Mesenchymal stem cell (in vitro differentiated cells and primary cell): ENCODE results near the gene TRPM1.

Source experiments
- DNase-seq: peaks from one replicate; pipeline ENCODE4 v3.0.0-alpha.2; 2013
- H2AFZ ChIP-seq: one replicate; pipeline ENCODE4 v1.6.1; 2013; ENCODE audit warnings: low read depth, mild to moderate bottlenecking, control low read depth, inconsistent platforms, low read length, moderate library complexity
- H2AK5ac ChIP-seq: 2 replicates; pipeline ENCODE4 v1.6.1; 2013; ENCODE audit warnings: low read length, moderate library complexity, mild to moderate bottlenecking, inconsistent platforms; ENCODE audit not compliant: severe bottlenecking
- H2BK120ac ChIP-seq: one replicate; pipeline ENCODE4 v1.6.1; 2013; ENCODE audit warnings: low read depth, mild to moderate bottlenecking, inconsistent platforms, low read length, moderate library complexity
- H2BK12ac ChIP-seq, 2 experiments: one replicate each; pipeline ENCODE4 v1.6.1; 2013; ENCODE audit warnings: inconsistent platforms in 2 of 2, low read length in 2 of 2, mild to moderate bottlenecking in 2 of 2, moderate library complexity in 2 of 2, control low read depth in 1 of 2
- H2BK15ac ChIP-seq: one replicate; pipeline ENCODE4 v1.6.1; 2013; ENCODE audit warnings: mild to moderate bottlenecking, low read depth, inconsistent platforms; ENCODE audit not compliant: poor library complexity, severe bottlenecking
- H2BK5ac ChIP-seq: 2 replicates; pipeline ENCODE4 v1.6.1; 2013; ENCODE audit warnings: low read depth, mild to moderate bottlenecking, low read length, control low read depth, inconsistent platforms; ENCODE audit not compliant: poor library complexity, severe bottlenecking
- H3K14ac ChIP-seq, 2 experiments: one replicate each; pipeline ENCODE4 v1.6.1; 2013; ENCODE audit warnings: inconsistent platforms in 2 of 2, low read length in 2 of 2, control low read depth in 1 of 2, mild to moderate bottlenecking in 1 of 2, moderate library complexity in 1 of 2
- H3K18ac ChIP-seq, 2 experiments: one replicate each; pipeline ENCODE4 v1.6.1; 2013; ENCODE audit warnings: inconsistent platforms in 2 of 2, low read length in 2 of 2, control low read depth in 1 of 2, low read depth in 1 of 2, mild to moderate bottlenecking in 1 of 2
- H3K23ac ChIP-seq, 2 experiments: one replicate each; pipeline ENCODE4 v1.6.1; 2013; ENCODE audit warnings: inconsistent platforms in 2 of 2, low read length in 2 of 2, mild to moderate bottlenecking in 2 of 2, moderate library complexity in 2 of 2, control low read depth in 1 of 2
- H3K27ac ChIP-seq: 2 replicates; pipeline ENCODE4 v1.5.1; 2013; ENCODE audit warnings: mild to moderate bottlenecking, moderate library complexity, low read length, control low read depth, inconsistent platforms; ENCODE audit not compliant: poor library complexity, severe bottlenecking
- H3K27me3 ChIP-seq, 2 experiments: 2 replicates each; pipeline versions ENCODE4 v1.6.1 to v1.7.0; 2013; ENCODE audit warnings: low read length in 2 of 2, mild to moderate bottlenecking in 2 of 2, moderate library complexity in 2 of 2, control low read depth in 1 of 2, inconsistent platforms in 1 of 2; ENCODE audit not compliant: control insufficient read depth in 1 of 2, insufficient read depth in 1 of 2
- H3K36me3 ChIP-seq, 2 experiments: 2 replicates each; pipeline versions ENCODE4 v1.6.1 to v1.7.0; 2013; ENCODE audit warnings: low read length in 2 of 2, control low read depth in 1 of 2, inconsistent platforms in 1 of 2, low read depth in 1 of 2, mild to moderate bottlenecking in 1 of 2; ENCODE audit not compliant: insufficient read depth in 2 of 2, control insufficient read depth in 1 of 2
- H3K4ac ChIP-seq, 2 experiments: one replicate each; pipeline ENCODE4 v1.6.1; 2013; ENCODE audit warnings: inconsistent platforms in 2 of 2, low read length in 2 of 2, mild to moderate bottlenecking in 2 of 2, moderate library complexity in 2 of 2, control low read depth in 1 of 2, low read depth in 1 of 2
- H3K4me1 ChIP-seq: 2 replicates; pipeline ENCODE4 v1.6.1; 2013; ENCODE audit warnings: low read depth, low read length, control low read depth; ENCODE audit not compliant: control insufficient read depth, insufficient read depth
- H3K4me2 ChIP-seq: 2 replicates; pipeline ENCODE4 v1.6.1; 2013; ENCODE audit warnings: low read length, mild to moderate bottlenecking, inconsistent platforms; ENCODE audit not compliant: poor library complexity, severe bottlenecking
- H3K4me3 ChIP-seq, 2 experiments: 2 replicates each; pipeline versions ENCODE4 v1.5.1 to v1.7.0; 2013; ENCODE audit warnings: low read length in 2 of 2, mild to moderate bottlenecking in 2 of 2, control low read depth in 1 of 2, low read depth in 1 of 2; ENCODE audit not compliant: insufficient read depth in 1 of 2
- H3K79me1 ChIP-seq: replicated peaks from 2 replicates; pipeline ENCODE4 v1.6.1; 2013; ENCODE audit warnings: mild to moderate bottlenecking, control low read depth, low read length, inconsistent platforms; ENCODE audit not compliant: poor library complexity, severe bottlenecking
- H3K9ac ChIP-seq: 2 replicates; pipeline ENCODE4 v1.7.0; 2013; ENCODE audit warnings: mild to moderate bottlenecking, low read length, moderate library complexity
- H3K9me3 ChIP-seq: 2 replicates; pipeline ENCODE4 v1.7.0; 2013; ENCODE audit warnings: mild to moderate bottlenecking, low read length; ENCODE audit not compliant: control insufficient read depth
- H4K8ac ChIP-seq: one replicate; pipeline ENCODE4 v1.6.1; 2013; ENCODE audit warnings: inconsistent platforms, mild to moderate bottlenecking, low read length, moderate library complexity
- H4K91ac ChIP-seq: one replicate; pipeline ENCODE4 v1.6.1; 2013; ENCODE audit warnings: mild to moderate bottlenecking, low read length, inconsistent platforms
- WGBS: methylation state at CpG from one replicate; pipeline ENCODE4 v1.1.7; 2013; ENCODE audit warnings: mixed read lengths; 5-methylcytosine and 5-hydroxymethylcytosine counted together

Gene TRPM1

GRCh38 chr15:31082771-31083369 lies 18.7 kb downstream of the TRPM1 start:
- H3K23ac ChIP-seq: no peak overlapping the region

DNA sequence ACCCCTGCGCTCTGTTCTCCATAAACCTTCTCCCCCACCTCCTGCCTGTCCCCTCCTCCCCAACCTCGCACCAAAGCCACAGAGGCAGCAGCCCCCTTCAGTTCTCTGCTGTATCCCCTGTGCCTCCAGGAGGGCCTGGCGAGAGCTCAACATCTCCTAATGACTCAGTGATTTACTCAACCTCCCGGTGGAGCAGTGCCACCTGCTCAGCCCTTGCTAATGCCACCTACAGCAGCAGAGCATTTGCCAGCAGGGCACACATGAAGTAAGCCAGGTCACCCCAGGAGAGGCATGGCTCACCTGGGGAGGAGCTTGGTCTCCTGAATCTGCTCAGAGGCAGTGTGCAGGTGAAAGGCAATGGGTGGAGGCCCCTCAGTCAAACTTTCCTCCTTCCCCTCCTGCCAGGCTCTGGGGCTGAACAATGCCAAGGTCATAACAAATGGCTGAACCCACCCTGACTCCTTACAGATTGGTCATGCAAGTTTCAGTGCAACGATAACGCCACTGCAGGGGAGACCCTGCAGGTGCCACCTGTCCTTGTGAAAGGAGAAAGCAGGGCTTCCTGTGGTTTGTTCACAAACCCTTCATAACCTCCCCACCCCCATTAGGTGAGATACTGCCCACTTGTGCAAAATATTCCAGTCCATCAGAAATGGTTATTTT lies 19.8 kb downstream of the TRPM1 start:
- H2AK5ac ChIP-seq: no peak overlapping the region
- no peak overlapping the region for H3K23ac ChIP-seq
- H3K27me3 ChIP-seq: peaks cover 0 to 40% of the 10 kb centered on the region in 2 experiments
- H3K18ac ChIP-seq: no peak overlapping the region
- H3K4me2 ChIP-seq: no peak overlapping the region
- no peak overlapping the region for H2BK12ac ChIP-seq
- H3K9me3 ChIP-seq: no peaks in the 10 kb centered on the region
- DNase-seq: no peak
- no peak overlapping the region for H3K4ac ChIP-seq
- H2AFZ ChIP-seq: no peak overlapping the region
- H3K4me1 ChIP-seq: peaks cover 21% of the 10 kb centered on the region
- 76% methylated on average over 6 of the region's 6 CpGs for WGBS
- H3K27ac ChIP-seq: no peak overlapping the region
- H2BK15ac ChIP-seq: no peak overlapping the region
- H3K4me3 ChIP-seq: no peak overlapping the region
- H4K91ac ChIP-seq: no peak overlapping the region
- no peak overlapping the region for H2BK120ac ChIP-seq
- no peak overlapping the region for H4K8ac ChIP-seq
- no peak overlapping the region for H2BK5ac ChIP-seq
- H3K14ac ChIP-seq: no peak overlapping the region
- no peaks in the 10 kb centered on the region for H3K36me3 ChIP-seq
- H3K79me1 ChIP-seq: no peaks in the 10 kb centered on the region
- H3K9ac ChIP-seq: no peak overlapping the region

More at GRCh38 chr15:31082771-31083369, 18.7 kb downstream of the TRPM1 start:
- WGBS: 88% methylated on average over 10 of the region's 11 CpGs
- Histone ChIP-seq H2AFZ (no peak overlapping the region), H2BK5ac (no peak overlapping the region), H3K9ac (no peak overlapping the region), H4K91ac (no peak overlapping the region), H2BK12ac (no peak overlapping the region), H3K4me1 (peaks cover 16% of the 10 kb centered on the region), H2AK5ac (peak overlapping the region; percentile 29), H3K79me1 (no peaks in the 10 kb centered on the region), H2BK120ac (no peak overlapping the region), H3K14ac (no peak overlapping the region), H3K18ac (no peak overlapping the region), H3K9me3 (no peaks in the 10 kb centered on the region), H3K4me3 (no peak overlapping the region), H3K27ac (no peak overlapping the region), H4K8ac (no peak overlapping the region), H3K36me3 (no peaks in the 10 kb centered on the region), H2BK15ac (no peak overlapping the region), H3K4ac (no peak overlapping the region), H3K27me3 (peaks cover 0 to 40% of the 10 kb centered on the region in 2 experiments), H3K4me2 (no peak overlapping the region)
- DNase-seq: no peak

- no peak overlapping the region for H4K8ac ChIP-seq
- H2BK120ac ChIP-seq: no peak overlapping the region
- H3K27ac ChIP-seq: no peak overlapping the region
- no peak overlapping the region for H3K14ac ChIP-seq
- peak overlapping the region in 1 of 2 experiments; percentile 33 for H3K4me3 ChIP-seq
- no peak overlapping the region for H2BK15ac ChIP-seq
- H2BK5ac ChIP-seq: no peak overlapping the region
- no peak overlapping the region for H3K9ac ChIP-seq
- H3K4me1 ChIP-seq: peaks cover 21% of the 10 kb centered on the region
- DNase-seq: no peak
- H3K9me3 ChIP-seq: no peaks in the 10 kb centered on the region
- H3K18ac ChIP-seq: no peak overlapping the region
- WGBS: 62% methylated on average over 9 of the region's 11 CpGs
- no peak overlapping the region for H3K4ac ChIP-seq
- H2AFZ ChIP-seq: no peak overlapping the region
- no peak overlapping the region for H2AK5ac ChIP-seq
- peaks cover 0 to 42% of the 10 kb centered on the region in 2 experiments for H3K27me3 ChIP-seq
- no peak overlapping the region for H3K23ac ChIP-seq
- H2BK12ac ChIP-seq: no peak overlapping the region
- no peak overlapping the region for H4K91ac ChIP-seq
- no peaks in the 10 kb centered on the region for H3K36me3 ChIP-seq
- no peaks in the 10 kb centered on the region for H3K79me1 ChIP-seq
- no peak overlapping the region for H3K4me2 ChIP-seq
These were observed 20.5 kb downstream of the TRPM1 start for GRCh38 chr15:31081056-31081455.

GRCh38 chr15:31080591-31081014 lies 20.9 kb downstream of the TRPM1 start:
- Histone ChIP-seq H4K91ac (no peak overlapping the region), H2BK12ac (no peak overlapping the region), H2AFZ (no peak overlapping the region), H2BK15ac (no peak overlapping the region), H3K4me2 (no peak overlapping the region), H4K8ac (no peak overlapping the region), H3K4me1 (peaks cover 21% of the 10 kb centered on the region), H3K27me3 (peaks cover 0 to 42% of the 10 kb centered on the region in 2 experiments), H3K9ac (no peak overlapping the region), H3K23ac (no peak overlapping the region), H3K18ac (no peak overlapping the region), H2BK120ac (no peak overlapping the region), H3K4me3 (peak overlapping the region in 1 of 2 experiments; percentile 33), H2AK5ac (no peak overlapping the region), H3K4ac (no peak overlapping the region), H3K27ac (no peak overlapping the region), H2BK5ac (no peak overlapping the region), H3K79me1 (no peaks in the 10 kb centered on the region), H3K14ac (no peak overlapping the region), H3K36me3 (no peaks in the 10 kb centered on the region), H3K9me3 (no peaks in the 10 kb centered on the region)
- DNase-seq: peak; percentile 51
- WGBS: 11% methylated on average over 24 of the region's 26 CpGs
